ENCODE measurements around the gene HMG20B. TPM values are rescaled to one million over a fixed set of nuclear protein-coding genes. Genes with fewer than 3 reads are reported as not detected.

HMG20B gene
- total RNA-seq, 1 experiment from 2014 or later, result 146 TPM

- no peak for ATAC-seq
- intact Hi-C loops (cut with micrococcal nuclease), result no loop called here
- Histone ChIP-seq H3K27me3 (ENCODE audit: low read length) (no peaks in the 10 kb centered on the region), H3K79me2 (ENCODE audit: low read length) (no peaks in the 10 kb centered on the region), H3K4me1 (ENCODE audit: insufficient read depth, low read length) (no peaks in the 10 kb centered on the region), H3K9me2 (replicated peaks; ENCODE audit: low read length) (no peaks in the 10 kb centered on the region), H3F3A (ENCODE audit: low read length, unreplicated experiment) (no peaks in the 10 kb centered on the region), H3K9me3 (ENCODE audit: low read length) (no peaks in the 10 kb centered on the region), H2AFZ (ENCODE audit: low read length) (no peak overlapping the region), H3K4me2 (ENCODE audit: low read length) (no peak overlapping the region), H3K27ac (ENCODE audit: low read length) (no peak overlapping the region), H3K4me3 (ENCODE audit: low read length) (no peak overlapping the region), H3K36me3 (ENCODE audit: low read depth, low read length) (no peaks in the 10 kb centered on the region), H4K20me1 (ENCODE audit: low read length) (no peaks in the 10 kb centered on the region), H3K9ac (ENCODE audit: low read length) (no peak overlapping the region)
- no peak for TF ChIP-seq EZH2phosphoT487 (IDR thresholded peaks at IDR 0.05; ENCODE audit: borderline replicate concordance, low read length)
- no peak for TF ChIP-seq CTCF (conservative IDR thresholded peaks at IDR 0.05; ENCODE audit: low read depth, low read length)
- no peak for TF ChIP-seq EZH2 (IDR thresholded peaks at IDR 0.05; ENCODE audit: low read length, unreplicated experiment)
- CTCF ChIA-PET, result no interaction called here
- POLR2A ChIA-PET (ENCODE audit: unreplicated experiment), result no interaction called here
- DNase-seq, result no peak
- no TSS peak for BruUV-seq (replicated peaks)
Observed at GRCh38 chr19:3589439-3589838, 16.7 kb downstream of the HMG20B start.

GRCh38 chr19:3589949-3590348 is 17.2 kb downstream of the HMG20B start:
- Histone ChIP-seq H3K9ac (ENCODE audit: low read length) (no peak overlapping the region), H2AFZ (ENCODE audit: low read length) (no peak overlapping the region), H3K4me2 (ENCODE audit: low read length) (no peak overlapping the region), H3K27me3 (ENCODE audit: low read length) (no peaks in the 10 kb centered on the region), H3K9me2 (replicated peaks; ENCODE audit: low read length) (no peaks in the 10 kb centered on the region), H3K4me3 (ENCODE audit: low read length) (no peak overlapping the region), H3K27ac (ENCODE audit: low read length) (no peak overlapping the region), H3K79me2 (ENCODE audit: low read length) (no peaks in the 10 kb centered on the region), H4K20me1 (ENCODE audit: low read length) (no peaks in the 10 kb centered on the region), H3K36me3 (ENCODE audit: low read depth, low read length) (no peaks in the 10 kb centered on the region), H3K4me1 (ENCODE audit: insufficient read depth, low read length) (no peaks in the 10 kb centered on the region), H3F3A (ENCODE audit: low read length, unreplicated experiment) (no peaks in the 10 kb centered on the region), H3K9me3 (ENCODE audit: low read length) (no peaks in the 10 kb centered on the region)
- no TSS peak for BruUV-seq (replicated peaks)
- POLR2A ChIA-PET (ENCODE audit: unreplicated experiment), result no interaction called here
- intact Hi-C loops (cut with micrococcal nuclease), result no loop called here
- no peak for TF ChIP-seq EZH2phosphoT487 (IDR thresholded peaks at IDR 0.05; ENCODE audit: borderline replicate concordance, low read length)
- TF ChIP-seq CTCF (conservative IDR thresholded peaks at IDR 0.05; ENCODE audit: low read depth, low read length), result no peak
- no peak for TF ChIP-seq EZH2 (IDR thresholded peaks at IDR 0.05; ENCODE audit: low read length, unreplicated experiment)
- CTCF ChIA-PET, result no interaction called here
- DNase-seq, result no peak
- no peak for ATAC-seq

DNA sequence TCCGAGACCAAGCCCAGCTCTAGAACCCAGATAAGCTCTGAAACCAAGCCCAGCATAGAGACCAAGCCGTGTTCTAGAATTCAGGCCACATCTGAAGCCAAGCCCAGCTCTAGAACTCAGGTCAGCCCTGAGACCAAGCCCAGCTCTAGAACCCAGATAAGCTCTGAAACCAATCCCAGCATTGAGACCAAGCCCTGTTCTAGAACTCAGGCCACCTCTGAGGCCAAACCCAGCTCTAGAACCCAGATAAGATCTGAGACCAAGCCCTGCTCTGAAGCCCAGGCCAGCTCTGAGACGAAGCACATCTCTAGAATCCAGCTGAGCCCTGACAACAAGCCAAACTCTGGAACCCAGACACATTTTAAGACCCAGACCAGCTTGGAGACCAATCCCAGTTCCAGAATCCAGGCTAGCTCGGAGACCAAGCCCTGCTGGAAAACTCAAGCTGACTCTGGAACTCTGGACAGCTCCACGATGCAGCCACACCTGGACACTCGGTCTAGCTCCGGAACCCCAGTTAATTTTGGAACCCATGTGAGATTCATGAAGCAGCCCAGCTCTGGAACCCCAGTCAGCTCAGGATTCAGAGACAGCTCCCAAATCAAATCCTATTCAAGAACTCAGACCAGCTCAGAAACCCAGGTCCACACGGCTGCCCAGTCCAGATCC is 18.4 kb downstream of the HMG20B start:
- POLR2A ChIA-PET (ENCODE audit: unreplicated experiment), result no interaction called here
- Histone ChIP-seq H3K9me2 (replicated peaks; ENCODE audit: low read length) (no peaks in the 10 kb centered on the region), H2AFZ (ENCODE audit: low read length) (no peak overlapping the region), H3K4me2 (ENCODE audit: low read length) (no peak overlapping the region), H3K27ac (ENCODE audit: low read length) (no peak overlapping the region), H3K4me3 (ENCODE audit: low read length) (no peak overlapping the region), H3K79me2 (ENCODE audit: low read length) (no peaks in the 10 kb centered on the region), H3F3A (ENCODE audit: low read length, unreplicated experiment) (no peaks in the 10 kb centered on the region), H3K4me1 (ENCODE audit: insufficient read depth, low read length) (no peaks in the 10 kb centered on the region), H4K20me1 (ENCODE audit: low read length) (no peaks in the 10 kb centered on the region), H3K9me3 (ENCODE audit: low read length) (no peaks in the 10 kb centered on the region), H3K36me3 (ENCODE audit: low read depth, low read length) (no peaks in the 10 kb centered on the region), H3K27me3 (ENCODE audit: low read length) (no peaks in the 10 kb centered on the region), H3K9ac (ENCODE audit: low read length) (no peak overlapping the region)
- ATAC-seq (no peak), DNase-seq (no peak)
- TF ChIP-seq CTCF (conservative IDR thresholded peaks at IDR 0.05; ENCODE audit: low read depth, low read length) (no peak), EZH2phosphoT487 (IDR thresholded peaks at IDR 0.05; ENCODE audit: borderline replicate concordance, low read length) (no peak), EZH2 (IDR thresholded peaks at IDR 0.05; ENCODE audit: low read length, unreplicated experiment) (no peak)
- CTCF ChIA-PET, result no interaction called here
- no TSS peak for BruUV-seq (replicated peaks)
- intact Hi-C loops (cut with micrococcal nuclease), result no loop called here

All from PC-3 (cell line).